Measurements from ENCODE around the gene TXNDC12.

The TXNDC12 gene

GRCh38 chr1:52057876-52058415 lies 3.0 kb upstream of the TXNDC12 start:
- Histone ChIP-seq H3K9me2 (replicated peaks; ENCODE audit: insufficient read depth, low read length) (no peaks in the 10 kb centered on the region), H3K27me3 (replicated peaks; ENCODE audit: insufficient read depth, low read length) (no peaks in the 10 kb centered on the region), H4K20me1 (ENCODE audit: insufficient read depth, low read length) (no peaks in the 10 kb centered on the region), H3K9me3 (replicated peaks; ENCODE audit: insufficient read depth, low read length) (no peaks in the 10 kb centered on the region), H3K79me2 (ENCODE audit: low read length) (peaks cover 81% of the 10 kb centered on the region), H3K9ac (ENCODE audit: low read length) (no peak overlapping the region), H3K4me1 (ENCODE audit: low read length) (peaks cover 24% of the 10 kb centered on the region), H3K4me3 (ENCODE audit: low read length) (0 out of 2 replicates have a peak overlapping the region, but pooled peaks have one; percentile 97), H3K27ac (ENCODE audit: low read length) (no peak overlapping the region), H3K4me2 (ENCODE audit: low read depth, low read length) (peak overlapping the region; percentile 94; the same call in 1 of the 2 replicates), H3F3A (ENCODE audit: insufficient read depth, low read length) (peaks cover 13% of the 10 kb centered on the region), H3K36me3 (replicated peaks; ENCODE audit: insufficient read depth, low read length) (no peaks in the 10 kb centered on the region; the same call in 1 of the 2 replicates), H2AFZ (ENCODE audit: low read length) (no peak overlapping the region)
- TF ChIP-seq, protein P1, sequence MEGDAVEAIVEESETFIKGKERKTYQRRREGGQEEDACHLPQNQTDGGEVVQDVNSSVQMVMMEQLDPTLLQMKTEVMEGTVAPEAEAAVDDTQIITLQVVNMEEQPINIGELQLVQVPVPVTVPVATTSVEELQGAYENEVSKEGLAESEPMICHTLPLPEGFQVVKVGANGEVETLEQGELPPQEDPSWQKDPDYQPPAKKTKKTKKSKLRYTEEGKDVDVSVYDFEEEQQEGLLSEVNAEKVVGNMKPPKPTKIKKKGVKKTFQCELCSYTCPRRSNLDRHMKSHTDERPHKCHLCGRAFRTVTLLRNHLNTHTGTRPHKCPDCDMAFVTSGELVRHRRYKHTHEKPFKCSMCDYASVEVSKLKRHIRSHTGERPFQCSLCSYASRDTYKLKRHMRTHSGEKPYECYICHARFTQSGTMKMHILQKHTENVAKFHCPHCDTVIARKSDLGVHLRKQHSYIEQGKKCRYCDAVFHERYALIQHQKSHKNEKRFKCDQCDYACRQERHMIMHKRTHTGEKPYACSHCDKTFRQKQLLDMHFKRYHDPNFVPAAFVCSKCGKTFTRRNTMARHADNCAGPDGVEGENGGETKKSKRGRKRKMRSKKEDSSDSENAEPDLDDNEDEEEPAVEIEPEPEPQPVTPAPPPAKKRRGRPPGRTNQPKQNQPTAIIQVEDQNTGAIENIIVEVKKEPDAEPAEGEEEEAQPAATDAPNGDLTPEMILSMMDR (IDR thresholded peaks at IDR 0.05; ENCODE audit: low read length): no peak
- no peak for TF ChIP-seq EZH2 (optimal IDR thresholded peaks at IDR 0.05; ENCODE audit: low read depth, low read length)
- TF ChIP-seq EZH2phosphoT487 (IDR thresholded peaks at IDR 0.05; ENCODE audit: low read length): no peak
- no peak for DNase-seq

GRCh38 chr1:52057255-52057654 lies 2.3 kb upstream of the TXNDC12 start:
- no peaks in the 10 kb centered on the region for H3K9me3 ChIP-seq (replicated peaks; ENCODE audit: insufficient read depth, low read length)
- peak overlapping the region; percentile 69; the same call in 1 of the 2 replicates for H3K27ac ChIP-seq (ENCODE audit: low read length)
- TF ChIP-seq, protein P1 (IDR thresholded peaks at IDR 0.05; ENCODE audit: low read length): no peak
- TF ChIP-seq EZH2phosphoT487 (IDR thresholded peaks at IDR 0.05; ENCODE audit: low read length) (no peak), EZH2 (optimal IDR thresholded peaks at IDR 0.05; ENCODE audit: low read depth, low read length) (no peak)
- H3K27me3 ChIP-seq (replicated peaks; ENCODE audit: insufficient read depth, low read length): no peaks in the 10 kb centered on the region
- H2AFZ ChIP-seq (ENCODE audit: low read length): no peak overlapping the region; the same call in 1 of the 2 replicates
- H3F3A ChIP-seq (ENCODE audit: insufficient read depth, low read length): peaks cover 13% of the 10 kb centered on the region
- no peak for DNase-seq
- peak overlapping the region; percentile 94 for H3K4me2 ChIP-seq (ENCODE audit: low read depth, low read length)
- peaks cover 24% of the 10 kb centered on the region for H3K4me1 ChIP-seq (ENCODE audit: low read length)
- H3K9ac ChIP-seq (ENCODE audit: low read length): peak overlapping the region; percentile 92
- peak overlapping the region; percentile 97 for H3K4me3 ChIP-seq (ENCODE audit: low read length)
- H3K79me2 ChIP-seq (ENCODE audit: low read length): peaks cover 79% of the 10 kb centered on the region
- no peaks in the 10 kb centered on the region; the same call in 1 of the 2 replicates for H3K36me3 ChIP-seq (replicated peaks; ENCODE audit: insufficient read depth, low read length)
- no peaks in the 10 kb centered on the region for H3K9me2 ChIP-seq (replicated peaks; ENCODE audit: insufficient read depth, low read length)
- H4K20me1 ChIP-seq (ENCODE audit: insufficient read depth, low read length): no peaks in the 10 kb centered on the region

GRCh38 chr1:52056937-52057231 lies 1.9 kb upstream of the TXNDC12 start:
- H3K36me3 ChIP-seq (replicated peaks; ENCODE audit: insufficient read depth, low read length): no peaks in the 10 kb centered on the region; the same call in 1 of the 2 replicates
- peaks cover 24% of the 10 kb centered on the region for H3K4me1 ChIP-seq (ENCODE audit: low read length)
- no peaks in the 10 kb centered on the region for H4K20me1 ChIP-seq (ENCODE audit: insufficient read depth, low read length)
- H3K79me2 ChIP-seq (ENCODE audit: low read length): peaks cover 82% of the 10 kb centered on the region
- H3F3A ChIP-seq (ENCODE audit: insufficient read depth, low read length): peaks cover 13% of the 10 kb centered on the region
- peak overlapping the region; percentile 92 for H3K9ac ChIP-seq (ENCODE audit: low read length)
- peak overlapping the region; percentile 71 for H2AFZ ChIP-seq (ENCODE audit: low read length)
- no peaks in the 10 kb centered on the region for H3K27me3 ChIP-seq (replicated peaks; ENCODE audit: insufficient read depth, low read length)
- TF ChIP-seq EZH2 (optimal IDR thresholded peaks at IDR 0.05; ENCODE audit: low read depth, low read length): no peak
- TF ChIP-seq, protein P1 (IDR thresholded peaks at IDR 0.05; ENCODE audit: low read length): no peak
- no peak for TF ChIP-seq EZH2phosphoT487 (IDR thresholded peaks at IDR 0.05; ENCODE audit: low read length)
- no peak for DNase-seq
- peak overlapping the region; percentile 94 for H3K4me2 ChIP-seq (ENCODE audit: low read depth, low read length)
- H3K9me2 ChIP-seq (replicated peaks; ENCODE audit: insufficient read depth, low read length): no peaks in the 10 kb centered on the region
- H3K4me3 ChIP-seq (ENCODE audit: low read length): peak overlapping the region; percentile 97
- no peaks in the 10 kb centered on the region for H3K9me3 ChIP-seq (replicated peaks; ENCODE audit: insufficient read depth, low read length)
- peak overlapping the region; percentile 69; the same call in 1 of the 2 replicates for H3K27ac ChIP-seq (ENCODE audit: low read length)

Measured in MM.1S (cell line).